Measurements from ENCODE around the gene CACNA1E. TPM values are rescaled to one million over a fixed set of nuclear protein-coding genes. Genes with fewer than 3 reads are reported as not detected.

The CACNA1E gene
- total RNA-seq, 1 donor from 2014 or later, result 2.1 TPM

DNA sequence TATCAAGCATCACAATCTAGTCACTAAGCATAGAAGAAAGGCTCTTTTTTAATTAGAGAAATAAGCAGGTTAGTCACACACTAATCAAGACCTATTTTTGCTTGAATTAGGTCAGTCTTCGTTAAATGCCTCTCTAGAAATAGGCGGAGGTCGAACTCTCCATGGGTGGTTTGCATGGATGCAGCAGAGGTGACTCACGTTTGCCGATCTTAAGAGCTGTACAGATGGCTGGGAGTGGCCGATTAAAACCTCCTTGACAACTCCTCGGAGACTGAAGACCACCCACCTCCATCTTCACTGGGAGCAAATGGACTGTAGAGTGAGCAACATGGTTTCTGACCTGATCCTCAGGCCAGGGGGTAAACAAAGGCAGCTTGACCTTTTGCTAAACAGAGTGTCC, 328.9 kb downstream of the CACNA1E start:
- TF ChIP-seq, protein P1, sequence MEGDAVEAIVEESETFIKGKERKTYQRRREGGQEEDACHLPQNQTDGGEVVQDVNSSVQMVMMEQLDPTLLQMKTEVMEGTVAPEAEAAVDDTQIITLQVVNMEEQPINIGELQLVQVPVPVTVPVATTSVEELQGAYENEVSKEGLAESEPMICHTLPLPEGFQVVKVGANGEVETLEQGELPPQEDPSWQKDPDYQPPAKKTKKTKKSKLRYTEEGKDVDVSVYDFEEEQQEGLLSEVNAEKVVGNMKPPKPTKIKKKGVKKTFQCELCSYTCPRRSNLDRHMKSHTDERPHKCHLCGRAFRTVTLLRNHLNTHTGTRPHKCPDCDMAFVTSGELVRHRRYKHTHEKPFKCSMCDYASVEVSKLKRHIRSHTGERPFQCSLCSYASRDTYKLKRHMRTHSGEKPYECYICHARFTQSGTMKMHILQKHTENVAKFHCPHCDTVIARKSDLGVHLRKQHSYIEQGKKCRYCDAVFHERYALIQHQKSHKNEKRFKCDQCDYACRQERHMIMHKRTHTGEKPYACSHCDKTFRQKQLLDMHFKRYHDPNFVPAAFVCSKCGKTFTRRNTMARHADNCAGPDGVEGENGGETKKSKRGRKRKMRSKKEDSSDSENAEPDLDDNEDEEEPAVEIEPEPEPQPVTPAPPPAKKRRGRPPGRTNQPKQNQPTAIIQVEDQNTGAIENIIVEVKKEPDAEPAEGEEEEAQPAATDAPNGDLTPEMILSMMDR (conservative IDR thresholded peaks at IDR 0.05), result no peak
- H3K4me1 Mint-ChIP-seq (ENCODE audit: unreplicated experiment), result no peaks in the 10 kb centered on the region
- H3K27me3 Mint-ChIP-seq, result peaks cover 14% of the 10 kb centered on the region
- no peak overlapping the region for H3K27ac Mint-ChIP-seq
- DNase-seq (ENCODE audit: extremely low spot score, unreplicated experiment), result no peak
- H3K36me3 Mint-ChIP-seq, result no peaks in the 10 kb centered on the region
- H3K9me3 Mint-ChIP-seq, result no peaks in the 10 kb centered on the region
- no peak overlapping the region for H3K4me3 Mint-ChIP-seq

DNA sequence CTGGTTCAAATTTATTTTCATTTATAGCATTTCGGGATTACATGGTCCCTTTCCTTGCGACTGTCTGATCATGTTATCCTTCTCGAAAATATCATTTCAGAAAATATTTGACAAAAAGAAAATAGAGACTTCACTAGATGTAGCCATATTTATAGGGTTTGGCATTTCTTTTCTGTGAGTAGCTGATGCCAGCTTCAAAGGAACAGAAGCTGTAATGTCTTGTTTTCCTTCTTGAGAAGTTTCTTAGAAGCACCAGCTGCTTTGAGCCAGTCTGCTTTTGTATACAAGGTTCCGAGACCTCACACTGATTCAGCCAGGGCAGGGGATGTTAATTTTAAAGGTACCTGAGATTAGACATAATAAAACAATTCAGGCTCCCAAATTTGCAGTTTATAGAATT, 329.9 kb downstream of the CACNA1E start:
- TF ChIP-seq, protein P1 (conservative IDR thresholded peaks at IDR 0.05), result no peak
- no peaks in the 10 kb centered on the region for H3K36me3 Mint-ChIP-seq
- no peak for DNase-seq (ENCODE audit: extremely low spot score, unreplicated experiment)
- no peaks in the 10 kb centered on the region for H3K9me3 Mint-ChIP-seq
- no peak overlapping the region for H3K27ac Mint-ChIP-seq
- H3K27me3 Mint-ChIP-seq, result peaks cover 14% of the 10 kb centered on the region
- no peak overlapping the region for H3K4me3 Mint-ChIP-seq
- H3K4me1 Mint-ChIP-seq (ENCODE audit: unreplicated experiment), result no peaks in the 10 kb centered on the region

DNA sequence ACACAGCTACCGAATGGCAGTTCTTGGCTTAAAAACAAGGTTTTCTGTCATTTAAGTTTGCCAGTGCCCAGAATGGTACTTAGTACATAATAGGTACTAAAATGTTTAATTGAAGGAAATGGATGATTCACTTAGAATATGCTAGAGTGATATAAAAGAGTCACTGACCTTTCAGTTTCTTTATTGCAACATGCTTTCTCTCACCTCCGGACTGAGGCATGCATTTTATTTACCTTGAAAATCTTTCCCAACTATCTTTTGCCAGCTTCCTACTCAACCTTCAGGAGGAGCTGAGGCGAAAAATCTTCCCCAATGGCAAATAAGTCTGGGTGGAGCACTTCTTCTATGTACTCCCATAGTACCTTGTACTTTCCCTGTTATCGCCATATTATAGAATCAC, 333.3 kb downstream of the CACNA1E start:
- no peak overlapping the region for H3K27ac Mint-ChIP-seq
- H3K4me3 Mint-ChIP-seq, result no peak overlapping the region
- no peaks in the 10 kb centered on the region for H3K9me3 Mint-ChIP-seq
- TF ChIP-seq, protein P1 (conservative IDR thresholded peaks at IDR 0.05), result no peak
- H3K4me1 Mint-ChIP-seq (ENCODE audit: unreplicated experiment), result no peaks in the 10 kb centered on the region
- peaks cover 5% of the 10 kb centered on the region for H3K27me3 Mint-ChIP-seq
- no peaks in the 10 kb centered on the region for H3K36me3 Mint-ChIP-seq
- no peak for DNase-seq (ENCODE audit: extremely low spot score, unreplicated experiment)

- H3K36me3 Mint-ChIP-seq, result no peaks in the 10 kb centered on the region
- no peak for DNase-seq (ENCODE audit: extremely low spot score, unreplicated experiment)
- H3K9me3 Mint-ChIP-seq, result no peaks in the 10 kb centered on the region
- H3K27me3 Mint-ChIP-seq, result peaks cover under 1% of the 10 kb centered on the region
- TF ChIP-seq, protein P1 (conservative IDR thresholded peaks at IDR 0.05), result no peak
- no peak overlapping the region for H3K4me3 Mint-ChIP-seq
- H3K4me1 Mint-ChIP-seq (ENCODE audit: unreplicated experiment), result no peaks in the 10 kb centered on the region
- H3K27ac Mint-ChIP-seq, result no peak overlapping the region
Measured at GRCh38 chr1:181817091-181817490, 333.8 kb downstream of the CACNA1E start.

DNA sequence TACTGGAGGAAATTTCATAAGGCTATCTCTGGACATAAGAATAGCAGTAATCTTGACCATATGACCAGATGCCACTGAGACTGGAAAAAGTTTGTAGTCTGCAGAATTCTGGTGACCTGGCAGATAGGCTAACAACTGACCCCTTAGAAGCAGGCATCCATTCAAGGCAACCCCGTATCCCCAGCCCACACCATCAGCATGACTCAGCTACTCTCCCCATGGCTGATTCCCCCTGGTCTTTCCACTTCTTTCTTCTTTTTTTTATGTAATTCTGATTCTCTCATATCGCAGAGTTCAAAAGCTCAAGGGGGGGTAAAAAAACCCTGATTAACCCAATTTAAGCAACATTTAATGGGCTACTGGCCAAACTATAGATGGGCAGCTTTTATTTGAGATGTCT, 335.1 kb downstream of the CACNA1E start:
- no peak overlapping the region for H3K27ac Mint-ChIP-seq
- no peak for DNase-seq (ENCODE audit: extremely low spot score, unreplicated experiment)
- H3K9me3 Mint-ChIP-seq, result no peaks in the 10 kb centered on the region
- TF ChIP-seq, protein P1 (conservative IDR thresholded peaks at IDR 0.05), result no peak
- no peak overlapping the region for H3K4me3 Mint-ChIP-seq
- no peaks in the 10 kb centered on the region for H3K27me3 Mint-ChIP-seq
- H3K4me1 Mint-ChIP-seq (ENCODE audit: unreplicated experiment), result no peaks in the 10 kb centered on the region
- no peaks in the 10 kb centered on the region for H3K36me3 Mint-ChIP-seq

GRCh38 chr1:181818943-181819342, 335.6 kb downstream of the CACNA1E start:
- Mint-ChIP-seq H3K36me3 (no peaks in the 10 kb centered on the region), H3K4me1 (ENCODE audit: unreplicated experiment) (no peaks in the 10 kb centered on the region), H3K27me3 (no peaks in the 10 kb centered on the region), H3K27ac (no peak overlapping the region), H3K4me3 (no peak overlapping the region), H3K9me3 (no peaks in the 10 kb centered on the region)
- DNase-seq (ENCODE audit: extremely low spot score, unreplicated experiment), result no peak
- TF ChIP-seq, protein P1 (conservative IDR thresholded peaks at IDR 0.05), result peak; percentile 34
